IMR-90 (cell line): ENCODE data around the gene ARL9. TPM values are rescaled to one million over a fixed set of nuclear protein-coding genes. Genes with fewer than 3 reads are reported as not detected.

Source experiments
- ATAC-seq: fragments of 200-7000 bp; cut with Tn5 transposase; 2 replicates; pipeline ENCODE4 v1.9.1; 2020; ENCODE audit warnings: low read depth, mild to moderate bottlenecking, moderate library complexity
- BruUV-seq: library from RNA; stranded (reverse); fragments of 400-500 nt; replicated peaks from 2 replicates; lab custom pipeline; 2021; lab: Mats Ljungman, UMichigan
- CTCF ChIA-PET: fragments of 300-600 bp; formaldehyde crosslinking; extraction: SDS; loops from one replicate; lab custom pipeline; 2021; ENCODE audit warnings: antibody characterized with exemption; lab: Yijun Ruan, JAX
- POLR2A ChIA-PET: fragments of 300-600 bp; sonication (Branson Sonifier 250); formaldehyde crosslinking; loops from one replicate; lab custom pipeline; 2022; ENCODE audit warnings: antibody characterized with exemption; ENCODE audit not compliant: unreplicated experiment; lab: Charles Lee
- DNase-seq: peaks from one replicate; pipeline ENCODE4 v3.0.0; 2013
- H2AFZ ChIP-seq: replicated peaks from 2 replicates; pipeline ENCODE3; 2013; ENCODE audit warnings: low read length, mild to moderate bottlenecking; ENCODE audit not compliant: poor library complexity
- H2AK5ac ChIP-seq: 2 replicates; pipeline ENCODE4 v1.6.1; 2013; ENCODE audit warnings: low read depth, low read length, inconsistent platforms
- H2AK9ac ChIP-seq: replicated peaks from 2 replicates; pipeline ENCODE3; 2013; ENCODE audit warnings: mild to moderate bottlenecking, low read depth, low read length, moderate library complexity; ENCODE audit not compliant: poor library complexity
- H2BK120ac ChIP-seq: 2 replicates; pipeline ENCODE4 v1.6.1; 2013; ENCODE audit warnings: low read depth, low read length, inconsistent platforms
- H2BK15ac ChIP-seq: 3 replicates; pipeline ENCODE4 v1.6.1; 2013; ENCODE audit warnings: low read depth, low read length, inconsistent platforms
- H2BK20ac ChIP-seq: 2 replicates; pipeline ENCODE4 v1.6.1; 2013; ENCODE audit warnings: low read depth, mild to moderate bottlenecking, inconsistent platforms, low read length, moderate library complexity
- H2BK5ac ChIP-seq: 2 replicates; pipeline ENCODE4 v1.6.1; 2013; ENCODE audit warnings: mild to moderate bottlenecking, low read depth, low read length, inconsistent platforms; ENCODE audit not compliant: poor library complexity, severe bottlenecking
- H3K14ac ChIP-seq: replicated peaks from 2 replicates; pipeline ENCODE4 v1.6.1; 2013; ENCODE audit warnings: low read depth, low read length, inconsistent platforms
- H3K18ac ChIP-seq: 2 replicates; pipeline ENCODE4 v1.6.1; 2013; ENCODE audit warnings: low read depth, low read length, control low read depth
- H3K23ac ChIP-seq: 2 replicates; pipeline ENCODE4 v1.6.1; 2013; ENCODE audit warnings: low read depth, low read length, inconsistent platforms
- H3K27ac ChIP-seq: 2 replicates; pipeline ENCODE4 v1.5.1; 2013; ENCODE audit warnings: mild to moderate bottlenecking, control low read depth, low read length; ENCODE audit not compliant: insufficient read depth
- H3K27me3 ChIP-seq: 2 replicates; pipeline ENCODE4 v1.6.1; 2013; ENCODE audit warnings: low read length; ENCODE audit not compliant: control insufficient read depth, insufficient read depth
- H3K36me3 ChIP-seq: 2 replicates; pipeline ENCODE4 v1.6.1; 2013; ENCODE audit warnings: low read length, mixed read lengths; ENCODE audit not compliant: control insufficient read depth, insufficient read depth
- H3K4ac ChIP-seq: 2 replicates; pipeline ENCODE4 v1.6.1; 2013; ENCODE audit warnings: low read depth, low read length, inconsistent platforms
- H3K4me1 ChIP-seq: 2 replicates; pipeline ENCODE4 v1.6.1; 2013; ENCODE audit warnings: low read length, mixed read lengths; ENCODE audit not compliant: control insufficient read depth, insufficient read depth
- H3K4me2 ChIP-seq: 2 replicates; pipeline ENCODE4 v1.6.1; 2013; ENCODE audit warnings: low read depth, mild to moderate bottlenecking, control low read depth, low read length, moderate library complexity
- H3K4me3 ChIP-seq: 2 replicates; pipeline ENCODE4 v1.5.1; 2013; ENCODE audit warnings: low read depth, mild to moderate bottlenecking, control low read depth, low read length, moderate library complexity; ENCODE audit not compliant: insufficient read depth
- H3K56ac ChIP-seq: 2 replicates; pipeline ENCODE4 v1.6.1; 2013; ENCODE audit warnings: low read length, inconsistent platforms; ENCODE audit not compliant: insufficient read depth; ENCODE audit errors: extremely low read depth
- H3K79me1 ChIP-seq, 2 experiments: 2 replicates each; pipeline ENCODE4 v1.6.1; 2013; ENCODE audit warnings: low read length in 2 of 2, inconsistent platforms in 1 of 2, low read depth in 1 of 2
- H3K9ac ChIP-seq: 2 replicates; pipeline ENCODE4 v1.6.1; 2013; ENCODE audit warnings: low read depth, low read length, control low read depth
- H3K9me1 ChIP-seq: 2 replicates; pipeline ENCODE4 v1.6.1; 2013; ENCODE audit warnings: low read length, inconsistent platforms; ENCODE audit not compliant: insufficient read depth
- H3K9me3 ChIP-seq: 2 replicates; pipeline ENCODE4 v1.6.1; 2013; ENCODE audit warnings: low read length; ENCODE audit not compliant: control insufficient read depth, insufficient read depth
- H4K20me1 ChIP-seq: 2 replicates; pipeline ENCODE4 v1.6.1; 2013; ENCODE audit warnings: low read length, inconsistent platforms; ENCODE audit not compliant: insufficient read depth
- H4K5ac ChIP-seq: 2 replicates; pipeline ENCODE4 v1.6.1; 2013; ENCODE audit warnings: mild to moderate bottlenecking, low read depth, low read length, control low read depth
- H4K8ac ChIP-seq, 2 experiments: 2 replicates each; pipeline ENCODE4 v1.6.1; 2013; ENCODE audit warnings: low read depth in 2 of 2, low read length in 2 of 2, control low read depth in 1 of 2, inconsistent platforms in 1 of 2
- H4K91ac ChIP-seq: 2 replicates; pipeline ENCODE4 v1.6.1; 2013; ENCODE audit warnings: low read depth, low read length, inconsistent platforms; ENCODE audit not compliant: insufficient read depth
- BHLHE40 ChIP-seq: fragments of 150-350 bp; IDR thresholded peaks from 2 replicates; pipeline ENCODE4 v1.6.1; 2016; ENCODE audit warnings: mild to moderate bottlenecking, low read depth, low read length
- CTCF ChIP-seq: conservative IDR thresholded peaks from 2 replicates; pipeline ENCODE4 v1.5.1; 2012; ENCODE audit warnings: mild to moderate bottlenecking, low read depth, low read length, improper control_type of control experiment
- MAFK ChIP-seq: IDR thresholded peaks from 2 replicates; pipeline ENCODE4 v1.6.1; 2012; ENCODE audit warnings: low read depth, low read length, improper control_type of control experiment
- MAZ ChIP-seq: IDR thresholded peaks from 2 replicates; pipeline ENCODE4 v1.6.1; 2012; ENCODE audit warnings: low read depth, mild to moderate bottlenecking, low read length, improper control_type of control experiment, moderate library complexity, borderline replicate concordance
- MXI1 ChIP-seq: IDR thresholded peaks from 2 replicates; pipeline ENCODE4 v1.6.1; 2012; ENCODE audit warnings: low read depth, mild to moderate bottlenecking, low read length, moderate library complexity, borderline replicate concordance
- NFE2L2 ChIP-seq: fragments of 150-350 bp; IDR thresholded peaks from 2 replicates; pipeline ENCODE4 v1.6.1; 2016; ENCODE audit warnings: low read depth, mild to moderate bottlenecking, low read length
- POLR2A ChIP-seq: IDR thresholded peaks from 2 replicates; pipeline ENCODE4 v1.6.1; 2012; ENCODE audit warnings: mild to moderate bottlenecking, low read depth, low read length
- SMC3 ChIP-seq: fragments of 150-350 bp; IDR thresholded peaks from 2 replicates; pipeline ENCODE4 v1.6.1; 2016; ENCODE audit warnings: low read depth, mild to moderate bottlenecking, antibody characterized with exemption, low read length, moderate library complexity
- dilution Hi-C: fragments of 300-500 bp; cut with HindIII; formaldehyde crosslinking; loops from one replicate; pipeline ENCODE4 v1.14.3; 2018; ENCODE audit warnings: low sequenced_read_pairs; ENCODE audit not compliant: unreplicated experiment
- in situ Hi-C: fragments of 300-500 bp; cut with MboI; formaldehyde crosslinking; loops from 3 replicates; pipeline ENCODE4 v1.14.3; 2019; ENCODE audit warnings: low sequenced_read_pairs, inconsistent platforms, mixed read lengths
- intact Hi-C: fragments of 100-400 bp; cut with micrococcal nuclease; formaldehyde crosslinking; loops from 2 replicates; pipeline ENCODE4 v1.10.0; 2022
- polyA plus RNA-seq, 3 experiments: library from polyadenylated mRNA; depleted of rRNA; stranded (reverse); fragments of >200 nt; gene quantifications; 2 replicates each; pipeline ENCODE4 v1.2.3, GENCODE V29; 2012; ENCODE audit warnings: low replicate concordance in 1 of 3
- total RNA-seq: library from RNA; depleted of rRNA; stranded (reverse); fragments of >200 nt; gene quantifications from 2 replicates; pipeline ENCODE4 v1.2.3, GENCODE V29; 2012

Gene ARL9
- total and polyA plus RNA-seq, 2 of the 4 experiments (the other 2 are of a cell fraction): 0.18 to 0.51 TPM

GRCh38 chr4:56552273-56552672, 46.7 kb downstream of the ARL9 start:
- H2AK5ac ChIP-seq: no peak overlapping the region
- H4K5ac ChIP-seq: no peak overlapping the region
- ChIA-PET POLR2A (no interaction called here), CTCF (no interaction called here)
- no peak overlapping the region for H2BK5ac ChIP-seq
- H3K4me3 ChIP-seq: no peak overlapping the region
- no peaks in the 10 kb centered on the region for H3K9me1 ChIP-seq
- H4K8ac ChIP-seq: no peak overlapping the region
- H3K18ac ChIP-seq: no peak overlapping the region
- H3K9ac ChIP-seq: no peak overlapping the region
- no peak overlapping the region for H3K27ac ChIP-seq
- no peak overlapping the region for H2AFZ ChIP-seq
- ATAC-seq (no peak; the same call in 1 of the 2 replicates), DNase-seq (no peak)
- dilution Hi-C loops: no loop called here
- no peaks in the 10 kb centered on the region for H3K36me3 ChIP-seq
- TF ChIP-seq POLR2A: no peak
- no peak for TF ChIP-seq MAFK
- no peak for TF ChIP-seq MAZ
- no peak for TF ChIP-seq MXI1
- no peak for TF ChIP-seq NFE2L2
- no peak for TF ChIP-seq SMC3
- no peak for TF ChIP-seq CTCF
- no peak for TF ChIP-seq BHLHE40
- H2BK120ac ChIP-seq: no peak overlapping the region
- intact Hi-C loops: no loop called here
- BruUV-seq: no TSS peak
- no peak overlapping the region for H3K23ac ChIP-seq
- no peaks in the 10 kb centered on the region for H3K9me3 ChIP-seq
- no peaks in the 10 kb centered on the region for H3K4me1 ChIP-seq
- H2AK9ac ChIP-seq: no peak overlapping the region
- no peaks in the 10 kb centered on the region for H3K27me3 ChIP-seq
- no peak overlapping the region for H4K91ac ChIP-seq
- H3K4me2 ChIP-seq: no peak overlapping the region
- H3K79me1 ChIP-seq: no peaks in the 10 kb centered on the region
- no peak overlapping the region for H2BK20ac ChIP-seq
- no peaks in the 10 kb centered on the region for H4K20me1 ChIP-seq
- no peak overlapping the region for H3K14ac ChIP-seq
- H2BK15ac ChIP-seq: no peak overlapping the region
- in situ Hi-C loops: no loop called here
- H3K4ac ChIP-seq: no peak overlapping the region
- H3K56ac ChIP-seq: no peak overlapping the region
